Loucy (cell line): ENCODE measurements around the gene IL9.

Experiments
- EZH2phosphoT487 ChIP-seq: fragments of 200-600 bp; IDR thresholded peaks from 2 replicates; pipeline ENCODE4 v1.6.1; 2018; ENCODE audit warnings: antibody characterized with exemption, mild to moderate bottlenecking, moderate library complexity, borderline replicate concordance
- TF ChIP-seq, protein P1 (sequence below): fragments of 200-600 bp; sonication (generic); conservative IDR thresholded peaks from 2 replicates; pipeline ENCODE4 v1.5.1; 2014; ENCODE audit warnings: mild to moderate bottlenecking, antibody characterized with exemption, low read length

DNA sequence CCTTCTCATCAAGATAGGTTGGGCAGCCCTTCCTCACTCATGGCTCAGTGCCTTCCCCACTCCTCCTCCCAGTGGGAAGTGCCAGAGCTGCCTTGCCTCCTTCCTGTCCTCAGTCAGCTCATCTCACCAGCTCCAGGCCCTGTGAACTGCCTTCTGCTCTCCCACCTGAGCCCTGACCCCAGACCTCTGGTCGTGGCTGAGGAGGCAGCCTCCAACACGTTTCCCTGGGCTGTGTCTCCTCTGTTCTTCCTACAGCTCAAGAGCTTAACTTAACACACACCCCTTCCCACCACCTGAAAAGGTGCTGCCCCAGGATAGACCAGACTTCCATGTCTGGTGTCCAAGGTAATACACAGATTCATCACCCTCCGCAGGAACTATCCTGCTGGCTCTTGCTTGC lies 21.2 kb downstream of the IL9 start:
- TF ChIP-seq, protein P1, sequence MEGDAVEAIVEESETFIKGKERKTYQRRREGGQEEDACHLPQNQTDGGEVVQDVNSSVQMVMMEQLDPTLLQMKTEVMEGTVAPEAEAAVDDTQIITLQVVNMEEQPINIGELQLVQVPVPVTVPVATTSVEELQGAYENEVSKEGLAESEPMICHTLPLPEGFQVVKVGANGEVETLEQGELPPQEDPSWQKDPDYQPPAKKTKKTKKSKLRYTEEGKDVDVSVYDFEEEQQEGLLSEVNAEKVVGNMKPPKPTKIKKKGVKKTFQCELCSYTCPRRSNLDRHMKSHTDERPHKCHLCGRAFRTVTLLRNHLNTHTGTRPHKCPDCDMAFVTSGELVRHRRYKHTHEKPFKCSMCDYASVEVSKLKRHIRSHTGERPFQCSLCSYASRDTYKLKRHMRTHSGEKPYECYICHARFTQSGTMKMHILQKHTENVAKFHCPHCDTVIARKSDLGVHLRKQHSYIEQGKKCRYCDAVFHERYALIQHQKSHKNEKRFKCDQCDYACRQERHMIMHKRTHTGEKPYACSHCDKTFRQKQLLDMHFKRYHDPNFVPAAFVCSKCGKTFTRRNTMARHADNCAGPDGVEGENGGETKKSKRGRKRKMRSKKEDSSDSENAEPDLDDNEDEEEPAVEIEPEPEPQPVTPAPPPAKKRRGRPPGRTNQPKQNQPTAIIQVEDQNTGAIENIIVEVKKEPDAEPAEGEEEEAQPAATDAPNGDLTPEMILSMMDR, result no peak
- TF ChIP-seq EZH2phosphoT487, result no peak
